ENCODE measurements around the gene FAM107B. TPM values are rescaled to one million over a fixed set of nuclear protein-coding genes. Genes with fewer than 3 reads are reported as not detected.
A peak's percentile ranks its signal among the peaks of the same experiment; 100 is the strongest.

Gene FAM107B
- total RNA-seq, 1 experiment from 2014 or later: 14.3 TPM

- no peak for DNase-seq (ENCODE audit: low read depth)
Observed at GRCh38 chr10:14695847-14696480, 78.7 kb downstream of the FAM107B start.

- DNase-seq (ENCODE audit: low read depth): no peak
Observed at GRCh38 chr10:14693891-14694290, 80.8 kb downstream of the FAM107B start.

- DNase-seq (ENCODE audit: low read depth): no peak
Observed at GRCh38 chr10:14692344-14693076, 82.2 kb downstream of the FAM107B start.

DNA sequence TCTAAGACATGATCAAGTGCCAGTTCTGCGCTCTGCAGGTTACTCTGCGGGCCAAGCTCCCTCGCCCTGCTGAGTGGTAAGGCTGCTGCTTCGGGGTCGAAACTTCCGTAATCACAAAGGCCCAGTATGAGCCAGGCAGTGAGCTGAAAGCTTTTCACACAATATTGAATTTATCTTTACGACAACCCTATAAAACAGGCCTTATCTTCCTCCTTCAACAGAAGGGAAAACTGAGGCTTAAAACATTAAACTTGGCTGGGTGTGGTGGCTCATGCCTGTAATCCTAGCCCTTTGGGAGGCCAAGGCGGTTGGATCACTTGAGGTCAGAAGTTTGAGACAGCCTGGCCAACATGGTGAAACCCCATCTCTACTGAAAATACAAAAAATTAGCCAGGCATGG, 83.3 kb downstream of the FAM107B start:
- no peak for DNase-seq (ENCODE audit: low read depth)

DNA sequence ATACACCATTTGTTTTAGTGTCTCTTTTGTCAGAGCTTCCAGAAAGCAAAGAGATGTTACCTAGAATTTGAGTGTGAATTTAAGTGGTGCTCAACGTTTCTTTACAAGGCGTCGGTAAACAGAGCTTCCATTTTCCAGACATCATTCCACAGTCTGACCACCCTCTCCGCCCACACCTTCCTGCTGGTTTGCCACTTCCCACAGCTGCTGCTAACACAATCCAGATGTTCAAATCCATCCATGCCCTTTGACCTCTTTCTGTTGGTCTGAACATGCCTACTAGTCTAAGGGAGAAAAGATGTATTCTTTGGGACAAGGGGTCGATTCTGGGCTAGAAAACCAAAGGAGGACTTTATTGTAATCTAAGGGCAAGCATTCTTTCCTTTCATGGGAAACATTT, 86.1 kb downstream of the FAM107B start:
- DNase-seq (ENCODE audit: low read depth): peak; percentile 68

DNA sequence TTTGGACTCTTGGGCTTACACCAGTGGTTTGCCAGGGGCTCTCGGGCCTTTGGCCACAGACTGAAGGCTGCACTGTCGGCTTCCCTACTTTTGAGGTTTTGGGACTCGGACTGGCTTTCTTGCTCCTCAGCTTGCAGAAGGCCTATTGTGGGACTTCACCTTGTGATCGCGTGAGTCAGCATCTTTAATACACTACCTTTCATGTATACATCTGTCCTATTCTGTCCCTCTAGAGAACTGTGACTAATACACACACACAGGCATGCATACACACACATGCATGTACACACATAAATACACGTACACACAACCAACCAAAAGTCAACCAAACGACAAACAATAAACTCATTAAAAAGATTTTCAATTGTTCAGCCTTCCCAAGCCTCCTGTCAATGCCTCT, 86.5 kb downstream of the FAM107B start:
- DNase-seq (ENCODE audit: low read depth): peak; percentile 29

DNA sequence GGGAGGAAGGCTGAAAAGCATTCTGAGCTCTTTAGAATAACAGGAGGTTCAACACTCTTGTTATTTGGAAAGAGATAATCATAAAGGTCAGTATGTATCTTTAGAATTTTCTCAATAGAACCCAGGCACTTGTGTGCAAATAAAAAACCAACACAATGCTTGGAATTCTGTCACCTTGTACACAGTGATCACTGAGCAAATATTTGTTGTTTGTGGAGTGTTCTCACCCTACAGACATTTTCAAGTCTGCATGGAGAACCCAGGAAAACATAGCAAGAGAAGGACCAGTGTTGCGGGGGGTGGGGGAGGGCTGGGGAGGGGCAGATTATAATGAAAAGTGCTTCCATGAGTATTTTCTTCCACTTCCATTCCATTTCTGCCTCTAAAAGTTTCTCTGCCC, 87.4 kb downstream of the FAM107B start:
- DNase-seq (ENCODE audit: low read depth): no peak

DNA sequence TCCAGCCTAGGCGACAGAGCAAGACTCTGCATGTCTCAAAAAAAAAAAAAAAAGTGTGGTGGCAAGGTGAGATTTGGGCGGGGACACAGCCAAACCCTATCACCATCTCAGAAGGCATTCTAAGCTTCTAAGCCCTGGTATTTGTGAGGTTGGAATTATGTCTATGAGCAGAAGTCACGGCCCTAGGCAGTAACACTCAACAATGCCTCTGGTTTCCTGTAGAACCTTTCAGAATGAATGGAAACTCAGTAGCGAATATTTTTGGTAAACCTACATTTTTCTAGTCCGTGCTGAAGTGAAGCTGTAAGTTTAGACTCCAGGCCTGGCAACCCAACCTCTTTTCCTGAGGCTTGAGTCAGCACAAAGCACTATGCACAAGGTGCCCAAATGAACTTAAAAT, 88.3 kb downstream of the FAM107B start:
- no peak for DNase-seq (ENCODE audit: low read depth)

DNA sequence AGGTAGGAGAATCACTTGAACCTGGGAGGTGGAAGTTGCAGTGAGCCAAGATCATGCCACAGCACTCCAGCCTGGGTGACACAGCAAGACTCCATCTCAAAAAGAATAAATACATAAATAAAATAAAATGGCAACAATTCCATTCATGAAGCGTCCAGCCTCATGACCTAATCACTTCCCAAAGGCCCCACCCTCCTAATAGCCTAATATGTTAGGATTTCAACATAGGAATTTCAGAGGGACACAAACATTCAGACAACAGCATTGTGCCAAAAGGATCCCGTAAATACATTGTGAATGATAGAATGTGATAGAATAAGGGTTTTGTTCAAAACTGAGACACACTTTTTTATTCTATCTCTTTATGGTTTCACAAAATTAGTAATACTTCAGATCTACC, 90.3 kb downstream of the FAM107B start:
- no peak for DNase-seq (ENCODE audit: low read depth)

GRCh38 chr10:14683256-14683655, 91.4 kb downstream of the FAM107B start:
- no peak for DNase-seq (ENCODE audit: low read depth)

- no peak for DNase-seq (ENCODE audit: low read depth)
Observed at GRCh38 chr10:14681802-14682201, 92.9 kb downstream of the FAM107B start.

DNA sequence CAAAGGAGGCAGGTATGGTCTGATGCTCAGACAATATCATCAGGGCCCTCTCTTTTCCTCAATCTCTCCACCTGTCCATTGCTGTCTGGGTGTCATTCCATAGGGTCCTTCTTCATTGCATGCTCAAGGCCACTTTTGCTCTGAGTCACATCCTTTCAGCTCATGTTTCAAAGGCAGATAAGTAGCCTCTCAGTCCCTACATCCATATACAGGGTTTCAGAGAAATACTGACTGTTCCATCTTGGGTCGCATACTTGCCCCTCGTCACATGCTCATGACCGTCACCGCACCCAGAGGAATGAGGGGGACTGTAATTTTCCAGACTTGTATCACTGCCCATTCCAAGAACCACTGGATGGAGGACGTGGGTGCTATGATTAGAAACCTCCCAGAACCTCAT, 93.4 kb downstream of the FAM107B start:
- no peak for DNase-seq (ENCODE audit: low read depth)

DNA sequence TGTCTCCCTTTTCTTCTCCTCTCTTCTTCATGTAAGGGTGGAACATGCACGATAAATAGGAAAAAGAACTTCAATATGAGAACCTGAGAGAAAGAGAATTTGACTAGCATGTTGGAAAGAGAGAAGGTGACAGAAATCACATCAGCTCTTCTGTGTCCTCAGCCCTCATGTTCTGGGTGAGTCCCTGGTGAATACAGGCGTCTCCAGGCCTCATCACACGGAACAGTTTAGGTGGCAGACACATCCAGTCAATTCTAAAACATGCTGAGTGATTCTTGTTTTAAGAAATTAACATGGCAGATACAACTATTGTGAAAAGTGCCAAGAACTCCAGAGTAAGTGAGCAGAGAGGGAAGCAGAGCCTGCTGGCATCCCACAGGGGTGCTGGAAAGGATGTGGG, 96.1 kb downstream of the FAM107B start:
- no peak for DNase-seq (ENCODE audit: low read depth)

DNA sequence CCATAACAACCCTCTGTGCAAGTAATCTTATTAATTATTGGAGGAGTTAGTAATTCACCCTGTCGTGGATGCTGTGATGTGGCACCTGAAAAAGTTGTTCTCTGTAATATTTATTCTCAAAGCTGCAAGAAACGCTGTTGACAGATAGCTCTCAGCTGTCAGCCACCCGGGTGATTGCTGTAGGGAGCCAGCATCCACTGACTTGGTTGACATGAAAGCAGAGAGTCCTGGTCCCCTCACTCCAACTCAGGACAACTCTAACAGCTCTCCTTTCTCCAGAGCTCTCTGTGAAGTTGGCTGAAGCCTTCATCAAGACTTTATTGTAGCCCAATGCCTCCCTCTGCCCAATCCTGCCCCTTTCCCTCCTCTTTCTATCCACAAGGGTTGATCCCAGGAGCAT, 98.0 kb downstream of the FAM107B start:
- DNase-seq (ENCODE audit: low read depth): no peak

- no peak for DNase-seq (ENCODE audit: low read depth)
Observed at GRCh38 chr10:14674376-14675050, 100.2 kb downstream of the FAM107B start.

- no peak for DNase-seq (ENCODE audit: low read depth)
Observed at GRCh38 chr10:14673189-14673861, 101.4 kb downstream of the FAM107B start.

DNA sequence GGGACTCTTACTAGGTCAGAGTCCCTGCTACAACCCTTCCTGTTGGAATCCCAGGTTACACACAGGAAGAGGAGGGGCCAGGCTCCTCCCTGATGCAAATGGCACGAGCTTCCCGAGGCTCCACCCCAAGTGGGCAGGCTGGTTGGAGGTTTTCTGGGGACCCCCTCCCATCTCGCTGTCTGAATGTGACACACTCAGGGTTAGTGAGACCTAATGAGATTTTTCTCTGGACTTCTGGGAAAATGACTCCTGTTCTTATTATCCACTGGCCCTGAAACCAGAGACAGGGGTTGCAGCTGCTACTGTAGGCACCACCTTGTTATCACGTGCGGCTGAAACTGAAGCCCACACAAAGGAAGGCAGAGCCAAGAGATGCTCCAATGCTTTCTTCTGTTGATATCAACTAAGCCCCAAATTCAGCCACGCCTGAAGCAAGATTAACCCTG, 103.3 kb downstream of the FAM107B start:
- no peak for DNase-seq (ENCODE audit: low read depth)

GRCh38 chr10:14670551-14671240, 104.0 kb downstream of the FAM107B start:
- DNase-seq (ENCODE audit: low read depth): no peak

DNA sequence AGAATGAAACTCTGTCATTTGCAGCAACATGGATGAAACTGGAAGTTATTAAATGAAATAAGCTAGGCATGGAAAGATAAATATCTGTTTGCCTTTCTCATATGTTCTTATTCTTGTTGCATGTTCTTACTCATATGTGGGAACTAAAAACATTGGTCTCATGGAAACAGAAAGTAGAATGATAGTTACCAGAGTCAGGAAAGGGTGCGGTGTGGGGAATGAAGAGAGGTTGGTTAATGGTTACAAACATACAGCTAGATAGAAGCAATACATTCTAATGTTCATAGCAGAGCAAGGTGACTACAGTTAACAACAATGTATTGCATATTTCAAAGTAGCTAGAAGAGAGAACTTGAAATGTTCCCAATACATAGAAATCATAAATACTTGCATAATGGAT, 105.1 kb downstream of the FAM107B start:
- no peak for DNase-seq (ENCODE audit: low read depth)

DNA sequence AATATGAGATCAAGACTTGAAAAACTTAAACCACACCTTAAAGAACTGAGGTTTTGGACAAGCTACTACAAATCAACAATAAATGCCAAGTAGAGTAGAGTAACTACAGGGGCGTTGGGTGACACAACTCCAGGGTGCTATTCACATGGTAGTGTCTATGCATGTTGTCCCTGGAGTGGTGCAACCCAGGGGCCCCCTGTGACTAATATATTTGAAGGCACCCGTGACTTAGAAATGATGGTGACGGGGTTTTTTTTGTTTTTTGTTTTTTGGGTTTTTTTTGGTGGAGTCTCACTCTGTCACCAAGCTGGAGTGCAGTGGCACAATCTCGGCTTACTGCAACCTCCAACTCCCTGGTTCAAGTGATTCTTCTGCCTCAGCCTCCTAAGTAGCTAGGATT, 106.9 kb downstream of the FAM107B start:
- DNase-seq (ENCODE audit: low read depth): no peak

GRCh38 chr10:14667280-14667679, 107.4 kb downstream of the FAM107B start:
- no peak for DNase-seq (ENCODE audit: low read depth)
